SK-N-SH treated with all-trans-retinoic acid at 6 μM for 48 hours (cell line): Measurements from ENCODE around the gene ANAPC2.
A peak's percentile ranks its signal among the peaks of the same experiment; 100 is the strongest.
"Not testable (repeated sequence)": the region's sequence is repeated elsewhere in the genome, so short reads cannot be mapped to it uniquely, and the experiment has no call there.

Source experiments
- ATAC-seq: fragments of 200-7000 bp; cut with Tn5 transposase; 3 replicates; pipeline ENCODE4 v1.9.1; 2020; ENCODE audit warnings: mild to moderate bottlenecking, moderate library complexity
- ARNTL ChIP-seq: fragments of 450-650 bp; formaldehyde crosslinking; IDR thresholded peaks from 2 replicates; pipeline ENCODE4 v1.5.0; 2020; ENCODE audit warnings: low read depth, mild to moderate bottlenecking, moderate library complexity, borderline replicate concordance
- CSDC2 ChIP-seq: fragments of 250-450 bp; sonication (Bioruptor Pico); IDR thresholded peaks from 2 replicates; pipeline ENCODE4 v1.5.0; 2020; ENCODE audit warnings: mild to moderate bottlenecking, moderate library complexity
- CSRNP3 ChIP-seq: fragments of 250-450 bp; sonication (Bioruptor Pico); IDR thresholded peaks from 2 replicates; pipeline ENCODE4 v1.5.1; 2021; ENCODE audit warnings: mild to moderate bottlenecking, moderate library complexity
- ESRRG ChIP-seq: fragments of 250-450 bp; sonication (Bioruptor Pico); IDR thresholded peaks from 2 replicates; pipeline ENCODE4 v1.6.1; 2021; ENCODE audit warnings: mild to moderate bottlenecking
- GLIS3 ChIP-seq: fragments of 250-450 bp; sonication (Bioruptor Pico); IDR thresholded peaks from 2 replicates; pipeline ENCODE4 v1.5.0; 2020; ENCODE audit warnings: mild to moderate bottlenecking, moderate library complexity
- ISL1 ChIP-seq: fragments of 250-450 bp; sonication (Bioruptor Pico); IDR thresholded peaks from 2 replicates; pipeline ENCODE4 v2.1.2; 2022; ENCODE audit warnings: mild to moderate bottlenecking, moderate library complexity
- OSR1 ChIP-seq: fragments of 250-450 bp; sonication (Bioruptor Pico); IDR thresholded peaks from 2 replicates; pipeline ENCODE4 v1.8.0; 2022; ENCODE audit warnings: moderate library complexity, mild to moderate bottlenecking, inconsistent platforms
- PPARA ChIP-seq: fragments of 250-450 bp; sonication (Bioruptor Pico); IDR thresholded peaks from 2 replicates; pipeline ENCODE4 v1.5.0; 2020; ENCODE audit warnings: mild to moderate bottlenecking, borderline replicate concordance
- RARB ChIP-seq: fragments of 250-450 bp; sonication (Bioruptor Pico); IDR thresholded peaks from 2 replicates; pipeline ENCODE4 v1.8.0; 2021; ENCODE audit warnings: mild to moderate bottlenecking, moderate library complexity
- SNAI2 ChIP-seq: fragments of 250-450 bp; sonication (Bioruptor Pico); IDR thresholded peaks from 2 replicates; pipeline ENCODE4 v1.5.0; 2020; ENCODE audit warnings: mild to moderate bottlenecking, moderate library complexity
- TOX ChIP-seq: fragments of 250-450 bp; sonication (Bioruptor Pico); IDR thresholded peaks from 2 replicates; pipeline ENCODE4 v1.8.0; 2021; ENCODE audit warnings: mild to moderate bottlenecking, moderate library complexity, borderline replicate concordance
- ZFP3 ChIP-seq: fragments of 250-450 bp; sonication (Bioruptor Pico); IDR thresholded peaks from 2 replicates; pipeline ENCODE4 v1.5.0; 2020; ENCODE audit warnings: mild to moderate bottlenecking, moderate library complexity
- ZFP30 ChIP-seq: fragments of 450-650 bp; formaldehyde crosslinking; IDR thresholded peaks from 2 replicates; pipeline ENCODE4 v1.5.0; 2022; ENCODE audit warnings: mild to moderate bottlenecking, moderate library complexity
- ZNF565 ChIP-seq: fragments of 450-650 bp; formaldehyde crosslinking; conservative IDR thresholded peaks from 2 replicates; pipeline ENCODE4 v1.5.0; 2020; ENCODE audit warnings: low read depth, mild to moderate bottlenecking, moderate library complexity
- ZNF70 ChIP-seq: fragments of 450-650 bp; formaldehyde crosslinking; IDR thresholded peaks from 2 replicates; pipeline ENCODE4 v1.5.0; 2020; ENCODE audit warnings: mild to moderate bottlenecking, moderate library complexity
- ZNF8 ChIP-seq: fragments of 450-650 bp; formaldehyde crosslinking; IDR thresholded peaks from 2 replicates; pipeline ENCODE4 v1.5.0; 2020; ENCODE audit warnings: mild to moderate bottlenecking, moderate library complexity
- TF ChIP-seq, protein P1 (sequence below): fragments of 250-450 bp; sonication (Bioruptor Pico); IDR thresholded peaks from 2 replicates; pipeline ENCODE4 v1.8.0; 2021; ENCODE audit warnings: low read depth, mild to moderate bottlenecking, moderate library complexity, borderline replicate concordance
- TF ChIP-seq, protein P2 (sequence below): fragments of 250-450 bp; sonication (Bioruptor Pico); IDR thresholded peaks from 2 replicates; pipeline ENCODE4 v1.8.0; 2020; ENCODE audit warnings: mild to moderate bottlenecking, moderate library complexity, borderline replicate concordance
- TF ChIP-seq, protein P3 (sequence below): fragments of 250-450 bp; sonication (Bioruptor Pico); IDR thresholded peaks from 2 replicates; pipeline ENCODE4 v1.5.1; 2020; ENCODE audit warnings: low read depth, mild to moderate bottlenecking, moderate library complexity

Gene ANAPC2

DNA sequence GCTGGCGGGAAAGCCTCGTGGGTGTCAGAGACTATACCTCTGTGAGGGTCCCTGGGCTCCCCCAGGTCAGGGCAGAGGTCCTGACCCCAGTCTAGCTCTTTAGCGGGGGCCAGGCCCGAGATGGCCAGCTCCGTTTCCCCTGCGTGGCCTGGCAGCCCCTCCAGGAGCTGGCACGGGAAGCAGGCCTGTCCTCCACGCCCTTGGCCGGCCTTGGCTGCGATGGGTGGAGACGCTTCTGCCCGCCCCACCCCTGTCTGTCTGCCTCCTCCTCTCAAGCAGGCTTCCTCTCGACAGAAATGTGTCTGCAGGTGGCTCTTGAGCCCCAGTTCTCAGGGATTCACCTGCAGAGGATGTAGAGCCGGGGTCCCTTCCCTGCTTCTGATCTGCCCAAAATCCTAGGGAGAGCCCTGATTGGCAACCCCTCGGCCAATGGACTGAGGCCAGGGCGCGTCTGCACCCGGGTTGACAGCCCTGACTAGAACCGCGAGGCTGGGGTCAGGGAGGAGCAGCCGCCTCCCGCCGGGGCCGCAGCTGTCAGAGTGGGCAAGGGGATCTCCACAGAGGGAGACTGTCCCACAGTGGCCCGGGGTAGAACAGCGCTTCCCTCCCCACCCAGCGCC is 52.0 kb downstream of the ANAPC2 start (continued):
- TF ChIP-seq OSR1 (CRISPR knock-in tag) (no peak), PPARA (CRISPR knock-in tag) (no peak), ZNF8 (CRISPR knock-in tag) (no peak), CSDC2 (CRISPR knock-in tag) (no peak), ESRRG (CRISPR knock-in tag) (no peak), GLIS3 (CRISPR knock-in tag) (no peak)

DNA sequence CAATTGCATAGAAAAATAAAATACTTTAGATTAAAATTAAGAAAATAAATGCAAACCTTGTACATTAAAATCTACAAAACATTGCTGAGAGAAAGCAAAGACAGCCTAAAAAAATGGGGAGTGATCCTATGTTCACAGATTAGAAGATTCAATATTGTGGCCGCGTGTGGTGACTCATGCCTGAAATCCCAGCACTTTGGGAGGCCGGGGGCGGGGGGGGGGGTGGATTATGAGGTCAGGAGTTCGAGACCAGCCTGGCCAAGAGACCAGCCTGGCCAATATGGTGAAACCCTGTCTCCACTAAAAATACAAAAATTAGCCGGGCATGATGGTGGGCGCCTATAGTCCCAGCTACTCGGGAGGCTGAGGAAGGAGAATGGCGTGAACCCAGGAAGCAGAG is 53.2 kb downstream of the ANAPC2 start:
- ATAC-seq = not testable (repeated sequence)

DNA sequence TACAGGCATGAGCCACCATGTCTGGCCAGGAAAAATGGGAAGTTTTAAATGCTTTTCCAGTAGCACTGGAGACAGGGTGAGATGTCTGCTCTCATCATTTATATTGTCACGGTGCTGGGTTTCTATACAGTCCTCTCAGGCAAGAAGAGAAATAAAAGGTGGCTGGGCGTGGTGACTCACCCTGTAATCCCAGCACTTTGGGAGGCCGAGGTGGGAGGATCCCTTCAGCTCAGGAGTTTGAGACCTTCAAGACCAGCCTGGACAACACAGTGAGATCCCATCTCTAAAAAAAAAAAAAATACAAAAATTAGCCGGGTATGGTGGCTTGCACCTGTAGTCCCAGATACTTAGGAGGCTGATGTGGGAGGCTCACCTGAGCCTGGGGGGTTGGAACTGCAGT is 54.2 kb downstream of the ANAPC2 start:
- TF ChIP-seq RARB (CRISPR knock-in tag) (no peak), ESRRG (CRISPR knock-in tag) (no peak), TOX (CRISPR knock-in tag) (no peak), ZFP3 (no peak), ARNTL (CRISPR knock-in tag) (no peak), OSR1 (CRISPR knock-in tag) (no peak)
- TF ChIP-seq, protein P1, sequence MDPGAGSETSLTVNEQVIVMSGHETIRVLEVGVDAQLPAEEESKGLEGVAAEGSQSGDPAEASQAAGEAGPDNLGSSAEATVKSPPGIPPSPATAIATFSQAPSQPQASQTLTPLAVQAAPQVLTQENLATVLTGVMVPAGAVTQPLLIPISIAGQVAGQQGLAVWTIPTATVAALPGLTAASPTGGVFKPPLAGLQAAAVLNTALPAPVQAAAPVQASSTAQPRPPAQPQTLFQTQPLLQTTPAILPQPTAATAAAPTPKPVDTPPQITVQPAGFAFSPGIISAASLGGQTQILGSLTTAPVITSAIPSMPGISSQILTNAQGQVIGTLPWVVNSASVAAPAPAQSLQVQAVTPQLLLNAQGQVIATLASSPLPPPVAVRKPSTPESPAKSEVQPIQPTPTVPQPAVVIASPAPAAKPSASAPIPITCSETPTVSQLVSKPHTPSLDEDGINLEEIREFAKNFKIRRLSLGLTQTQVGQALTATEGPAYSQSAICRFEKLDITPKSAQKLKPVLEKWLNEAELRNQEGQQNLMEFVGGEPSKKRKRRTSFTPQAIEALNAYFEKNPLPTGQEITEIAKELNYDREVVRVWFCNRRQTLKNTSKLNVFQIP (CRISPR knock-in tag) = no peak
- TF ChIP-seq, all 23 proteins: peak for 0
- ATAC-seq = no peak

GRCh38 chr9:137130176-137130755 is 58.1 kb downstream of the ANAPC2 start:
- peak; percentile 51 for ATAC-seq
- TF ChIP-seq, protein P2, sequence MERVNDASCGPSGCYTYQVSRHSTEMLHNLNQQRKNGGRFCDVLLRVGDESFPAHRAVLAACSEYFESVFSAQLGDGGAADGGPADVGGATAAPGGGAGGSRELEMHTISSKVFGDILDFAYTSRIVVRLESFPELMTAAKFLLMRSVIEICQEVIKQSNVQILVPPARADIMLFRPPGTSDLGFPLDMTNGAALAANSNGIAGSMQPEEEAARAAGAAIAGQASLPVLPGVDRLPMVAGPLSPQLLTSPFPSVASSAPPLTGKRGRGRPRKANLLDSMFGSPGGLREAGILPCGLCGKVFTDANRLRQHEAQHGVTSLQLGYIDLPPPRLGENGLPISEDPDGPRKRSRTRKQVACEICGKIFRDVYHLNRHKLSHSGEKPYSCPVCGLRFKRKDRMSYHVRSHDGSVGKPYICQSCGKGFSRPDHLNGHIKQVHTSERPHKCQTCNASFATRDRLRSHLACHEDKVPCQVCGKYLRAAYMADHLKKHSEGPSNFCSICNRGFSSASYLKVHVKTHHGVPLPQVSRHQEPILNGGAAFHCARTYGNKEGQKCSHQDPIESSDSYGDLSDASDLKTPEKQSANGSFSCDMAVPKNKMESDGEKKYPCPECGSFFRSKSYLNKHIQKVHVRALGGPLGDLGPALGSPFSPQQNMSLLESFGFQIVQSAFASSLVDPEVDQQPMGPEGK (CRISPR knock-in tag) = no peak
- TF ChIP-seq ZNF8 (CRISPR knock-in tag) (no peak), SNAI2 (CRISPR knock-in tag) (no peak), TOX (CRISPR knock-in tag) (no peak), ARNTL (CRISPR knock-in tag) (no peak), ZNF565 (CRISPR knock-in tag) (no peak)

DNA sequence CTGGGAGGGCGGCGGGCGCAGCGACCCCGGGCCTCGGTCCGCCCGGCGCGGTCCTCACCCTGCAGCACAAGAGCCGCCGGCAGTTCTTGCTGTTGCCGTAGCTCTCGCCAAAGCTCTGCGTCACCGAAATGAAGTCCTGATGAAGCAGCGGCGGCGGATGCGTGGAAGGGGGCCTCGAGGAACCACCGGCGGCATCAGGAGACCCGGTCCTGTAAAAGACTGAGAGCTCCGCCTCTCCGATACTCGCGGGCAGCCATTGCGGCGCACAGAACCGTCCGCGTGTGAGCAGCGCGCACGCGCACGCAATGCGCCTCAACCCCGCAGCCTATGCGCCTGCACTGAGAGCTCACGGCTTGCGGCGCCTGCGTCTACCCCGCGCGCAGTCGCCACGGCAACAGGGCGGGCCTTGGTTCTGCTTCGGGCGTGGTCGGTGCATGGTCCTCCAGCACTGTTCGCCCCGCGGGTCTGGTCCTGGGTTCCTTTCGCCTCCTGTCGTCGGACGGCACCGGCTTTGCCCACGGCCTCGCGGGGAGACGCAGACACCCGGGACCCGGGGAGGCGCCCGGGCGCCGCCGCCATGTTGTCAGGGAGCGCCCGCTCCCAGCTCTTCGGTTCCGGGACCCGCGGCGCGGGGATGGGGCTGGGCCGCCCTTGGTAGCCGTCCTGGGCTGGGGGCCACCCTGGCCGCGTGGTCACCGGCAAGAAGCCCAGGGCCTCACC is 58.7 kb downstream of the ANAPC2 start:
- peak; percentile 99 for ATAC-seq
- TF ChIP-seq ZFP30 (CRISPR knock-in tag) (no peak), PPARA (CRISPR knock-in tag) (no peak), ZNF565 (CRISPR knock-in tag) (peak; percentile 100), TOX (CRISPR knock-in tag) (no peak), ZNF70 (CRISPR knock-in tag) (no peak), ARNTL (CRISPR knock-in tag) (no peak)
- TF ChIP-seq, protein P3, sequence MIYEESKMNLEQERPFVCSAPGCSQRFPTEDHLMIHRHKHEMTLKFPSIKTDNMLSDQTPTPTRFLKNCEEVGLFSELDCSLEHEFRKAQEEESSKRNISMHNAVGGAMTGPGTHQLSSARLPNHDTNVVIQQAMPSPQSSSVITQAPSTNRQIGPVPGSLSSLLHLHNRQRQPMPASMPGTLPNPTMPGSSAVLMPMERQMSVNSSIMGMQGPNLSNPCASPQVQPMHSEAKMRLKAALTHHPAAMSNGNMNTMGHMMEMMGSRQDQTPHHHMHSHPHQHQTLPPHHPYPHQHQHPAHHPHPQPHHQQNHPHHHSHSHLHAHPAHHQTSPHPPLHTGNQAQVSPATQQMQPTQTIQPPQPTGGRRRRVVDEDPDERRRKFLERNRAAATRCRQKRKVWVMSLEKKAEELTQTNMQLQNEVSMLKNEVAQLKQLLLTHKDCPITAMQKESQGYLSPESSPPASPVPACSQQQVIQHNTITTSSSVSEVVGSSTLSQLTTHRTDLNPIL (CRISPR knock-in tag) = no peak
- TF ChIP-seq, all 23 proteins: peak for 1

- peak; percentile 6 for ATAC-seq
- TF ChIP-seq ISL1 (CRISPR knock-in tag) = no peak
- no peak for TF ChIP-seq CSRNP3
- TF ChIP-seq ZNF8 (CRISPR knock-in tag) = no peak
Observed at GRCh38 chr9:137128862-137129455, 59.4 kb downstream of the ANAPC2 start.
